ENCODE measurements around the gene GSG1L. TPM values are rescaled to one million over a fixed set of nuclear protein-coding genes. Genes with fewer than 3 reads are reported as not detected.
A peak's percentile ranks its signal among the peaks of the same experiment; 100 is the strongest.

Gene GSG1L

DNA sequence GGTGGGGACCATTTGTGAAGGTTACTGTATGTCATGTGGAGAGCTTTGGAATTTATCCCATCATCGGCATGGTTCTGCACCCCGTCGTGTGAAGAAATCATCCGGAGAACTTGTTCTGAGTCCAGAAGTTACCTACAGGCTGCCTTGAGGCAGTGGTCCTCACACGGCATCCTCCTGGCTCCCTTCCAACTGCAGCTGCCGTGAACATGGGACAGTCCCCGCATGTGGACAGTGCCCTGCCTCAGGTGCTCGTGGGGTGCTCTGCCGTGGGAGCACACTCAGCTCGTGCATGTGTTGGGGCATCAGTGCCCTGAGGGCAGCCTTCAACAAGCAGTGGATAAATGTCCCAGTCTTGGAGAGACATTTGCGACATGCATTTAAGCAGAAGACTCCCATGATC is 324.9 kb downstream of the GSG1L start:
- no CpG with 5 or more reads among the region's 11 CpGs for WGBS, 2 donors (ENCODE audit: extremely low coverage in 2 of 2, insufficient read length in 2 of 2, insufficient replicate concordance in 1 of 2)
- Histone ChIP-seq H3K4me2 (ENCODE audit: insufficient read depth, low read length, poor library complexity, severe bottlenecking) (no peak overlapping the region), H3K36me3 (replicated peaks in 1 of 2; ENCODE audit: control insufficient read depth in 2 of 2, insufficient read depth in 2 of 2, low read length in 2 of 2) (peaks cover 3 to 25% of the 10 kb centered on the region in 2 donors), H4K8ac (ENCODE audit: low read depth, low read length) (no peak overlapping the region), H2BK15ac (ENCODE audit: low read length) (no peak overlapping the region), H3K9ac (ENCODE audit: low read depth, low read length, poor library complexity) (no peak overlapping the region), H3K23ac (ENCODE audit: low read depth, low read length, poor library complexity) (no peak overlapping the region), H3K4me1 (ENCODE audit: control insufficient read depth in 2 of 2, insufficient read depth in 1 of 2, low read depth in 1 of 2, low read length in 2 of 2) (no peaks in the 10 kb centered on the region), H3K18ac (ENCODE audit: low read length) (no peak overlapping the region), H2BK120ac (ENCODE audit: low read depth, low read length) (no peak overlapping the region), H2BK5ac (ENCODE audit: low read length) (no peak overlapping the region), H2AFZ (ENCODE audit: low read length) (no peak overlapping the region), H3K9me3 (replicated peaks in 1 of 2; ENCODE audit: control insufficient read depth in 2 of 2, insufficient read depth in 1 of 2, low read depth in 1 of 2, low read length in 2 of 2) (no peaks in the 10 kb centered on the region), H3K79me1 (ENCODE audit: low read depth, low read length) (no peaks in the 10 kb centered on the region), H3K4me3 (ENCODE audit: low read length in 2 of 2) (no peak overlapping the region), H4K91ac (ENCODE audit: low read depth, low read length, poor library complexity) (no peak overlapping the region), H3K4ac (ENCODE audit: low read length) (no peak overlapping the region), H2BK12ac (ENCODE audit: low read length) (no peak overlapping the region), H3K27ac (replicated peaks; ENCODE audit: low read length) (no peak overlapping the region), H3K14ac (ENCODE audit: low read length) (peak overlapping the region; percentile 63), H3K27me3 (ENCODE audit: control insufficient read depth in 3 of 3, insufficient read depth in 3 of 3, low read depth in 1 of 3, low read length in 3 of 3) (no peaks in the 10 kb centered on the region), H2AK5ac (ENCODE audit: low read depth, low read length) (no peak overlapping the region)
- DNase-seq (ENCODE audit: low spot score), result no peak

Small RNAs within 50 kb of the gene (small RNA-seq; reads per million reads assigned to genes)
- gene RNU6-1241P (ENCODE audit: insufficient read depth), result not detected
- not detected for gene RNU6-159P (ENCODE audit: insufficient read depth)
